Measurements from ENCODE around the gene SPINK9.

Gene SPINK9

DNA sequence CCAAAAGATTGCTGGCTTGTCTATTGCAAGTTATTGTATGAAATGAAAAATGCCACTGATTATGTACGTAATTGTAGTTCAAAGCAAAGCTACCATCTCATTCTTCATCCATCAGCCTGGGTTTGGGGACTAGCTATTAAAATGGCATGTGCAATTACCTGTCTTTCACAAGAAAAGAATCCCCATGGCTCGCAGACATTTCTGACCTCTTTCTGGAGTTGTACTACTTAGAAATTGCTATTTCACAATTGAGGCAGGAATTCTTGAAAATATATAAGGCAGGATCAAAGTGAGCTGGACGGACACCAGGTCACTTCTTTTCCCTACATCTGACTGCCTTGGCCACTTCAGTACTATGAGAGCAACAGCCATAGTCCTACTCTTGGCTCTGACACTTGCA, at the start of gene SPINK9:
Gene SPINK9, plus strand, starts transcription at position 301 of the 400 bp plus-strand sequence. Its CDS starts 55 bp downstream, at position 356.
- no peak for DNase-seq (ENCODE audit: low read depth)

DNA sequence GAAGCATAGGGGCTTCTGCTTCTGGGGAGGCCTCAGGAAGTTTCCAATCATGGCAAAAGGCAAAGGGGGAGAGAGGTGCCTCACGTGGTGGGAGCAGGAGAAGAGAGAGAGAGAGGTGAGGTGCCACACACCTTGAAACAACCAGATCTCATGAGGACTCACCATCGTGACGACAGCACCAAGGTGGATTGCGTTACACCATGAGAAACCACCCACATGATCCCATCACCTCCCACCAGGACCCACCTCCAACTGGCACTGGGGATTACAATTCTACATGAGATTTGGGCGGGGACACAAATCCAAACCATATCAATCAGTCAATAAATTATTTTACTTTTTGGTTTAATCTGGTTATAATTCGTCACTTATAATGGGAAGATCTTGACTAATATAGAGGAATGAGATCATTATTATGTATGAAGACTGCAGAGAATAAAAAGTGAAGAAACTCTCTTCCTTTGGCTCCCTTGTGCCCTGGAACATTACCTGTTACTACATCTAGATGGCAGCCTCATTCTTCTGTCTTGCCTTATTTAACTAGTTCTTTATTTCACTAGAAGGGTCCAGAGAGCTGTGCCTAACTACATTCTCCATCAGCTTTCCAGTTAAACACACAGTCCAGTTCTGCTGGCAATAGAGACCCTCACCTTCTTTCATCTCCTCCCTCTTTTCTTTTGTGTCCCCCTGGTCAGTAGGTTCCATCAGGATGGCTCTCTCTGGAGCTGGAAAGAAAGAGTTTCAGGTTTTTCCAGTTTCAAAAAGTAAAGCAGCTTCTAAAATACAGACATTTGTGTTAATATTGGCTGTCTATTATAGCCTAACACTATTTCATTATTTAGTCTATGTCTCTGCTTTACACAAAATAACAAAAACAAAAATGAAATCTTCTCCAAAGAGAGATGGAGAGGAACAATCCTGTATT, 44.8 kb upstream of the SPINK9 start:
- no peak for DNase-seq (ENCODE audit: low read depth)

DNA sequence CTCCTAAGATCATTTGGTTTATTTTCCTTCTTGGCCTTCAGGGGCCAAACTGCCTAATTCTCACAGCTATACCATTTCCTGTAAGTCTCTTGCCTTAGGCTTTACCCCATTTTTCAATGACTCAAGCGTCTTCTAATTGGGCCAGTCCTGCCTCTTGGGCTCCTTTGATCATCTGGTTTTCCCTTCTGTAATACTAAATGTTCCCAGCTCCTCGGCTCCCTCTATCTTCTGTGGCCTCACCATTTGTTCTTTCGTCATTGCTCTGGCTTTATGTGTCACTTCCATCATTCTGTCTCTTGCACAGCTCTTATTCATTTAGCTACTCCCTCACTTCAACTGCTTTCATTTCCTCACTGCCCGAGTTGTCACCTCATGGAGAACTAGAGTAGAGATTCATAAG, 37.6 kb upstream of the SPINK9 start:
- no peak for DNase-seq (ENCODE audit: low read depth)

DNA sequence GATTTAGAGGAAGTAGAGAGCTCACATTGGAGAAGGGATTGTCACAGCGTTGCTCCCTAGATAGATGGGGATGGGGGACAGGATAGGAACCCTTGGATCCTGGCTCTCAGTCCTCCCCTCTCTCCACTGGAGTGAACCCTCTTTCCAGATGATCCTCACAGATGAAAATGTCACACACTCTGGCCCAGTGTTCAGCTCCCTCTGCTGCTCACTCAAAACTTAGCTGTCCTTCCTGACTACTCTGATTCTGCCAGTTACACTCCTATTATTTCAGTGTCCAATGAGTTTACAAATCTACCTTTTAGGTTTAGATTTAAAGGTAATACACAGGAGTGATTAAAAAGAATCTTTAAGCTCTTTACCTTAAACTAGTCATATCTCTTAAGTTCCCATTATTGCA, 28.9 kb upstream of the SPINK9 start:
- no peak for DNase-seq (ENCODE audit: low read depth)

- no peak for DNase-seq (ENCODE audit: low read depth)
These were observed 26.3 kb upstream of the SPINK9 start for GRCh38 chr5:148309019-148309418.

DNA sequence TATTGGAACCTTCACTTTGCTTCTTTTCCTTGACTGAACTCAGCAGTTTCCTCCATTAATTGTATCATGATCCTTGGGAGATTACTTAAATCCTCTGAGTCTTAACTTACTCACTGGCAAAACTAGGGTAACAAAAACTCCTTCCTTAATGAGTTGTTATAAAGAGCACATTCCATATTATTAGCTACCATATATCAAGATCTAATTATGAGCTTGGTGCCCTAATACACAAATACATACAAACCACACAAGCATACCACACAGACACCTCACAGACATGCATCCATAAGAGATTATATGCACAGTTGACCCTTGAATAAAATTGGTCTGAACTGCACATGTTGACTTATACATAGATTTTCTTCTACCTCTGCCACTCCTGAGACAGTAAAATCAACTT, 25.6 kb upstream of the SPINK9 start:
- no peak for DNase-seq (ENCODE audit: low read depth)

GRCh38 chr5:148311484-148311883, 23.9 kb upstream of the SPINK9 start:
- no peak for DNase-seq (ENCODE audit: low read depth)

DNA sequence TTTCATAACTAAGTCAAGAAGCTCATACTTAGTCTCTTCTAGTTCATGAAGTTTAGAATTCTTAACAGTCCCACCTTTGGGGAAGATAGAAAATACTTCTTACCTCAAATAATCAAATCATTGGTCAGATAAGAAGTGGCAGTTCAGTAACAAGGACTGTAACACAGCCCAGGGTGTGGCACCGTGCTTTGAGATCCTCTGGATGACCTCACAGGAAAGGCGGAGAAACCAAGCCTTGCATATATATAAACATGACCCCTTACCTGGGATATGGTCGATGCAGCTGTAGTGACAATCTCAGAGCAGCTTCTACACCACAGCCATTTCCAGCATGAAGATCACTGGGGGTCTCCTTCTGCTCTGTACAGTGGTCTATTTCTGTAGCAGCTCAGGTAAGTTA, 23.2 kb upstream of the SPINK9 start, which contains the start of gene SPINK7:
Gene SPINK7, plus strand, starts transcription at position 271 of the 400 bp plus-strand sequence. Its CDS starts 61 bp downstream, at position 332.
- DNase-seq (ENCODE audit: low read depth) = no peak

- DNase-seq (ENCODE audit: low read depth) = no peak
These were observed 21.2 kb upstream of the SPINK9 start for GRCh38 chr5:148314187-148314586.

GRCh38 chr5:148314731-148315130, 20.6 kb upstream of the SPINK9 start:
- no peak for DNase-seq (ENCODE audit: low read depth)

- DNase-seq (ENCODE audit: low read depth) = peak; percentile 0
These were observed 15.1 kb upstream of the SPINK9 start for GRCh38 chr5:148320011-148320963.

DNA sequence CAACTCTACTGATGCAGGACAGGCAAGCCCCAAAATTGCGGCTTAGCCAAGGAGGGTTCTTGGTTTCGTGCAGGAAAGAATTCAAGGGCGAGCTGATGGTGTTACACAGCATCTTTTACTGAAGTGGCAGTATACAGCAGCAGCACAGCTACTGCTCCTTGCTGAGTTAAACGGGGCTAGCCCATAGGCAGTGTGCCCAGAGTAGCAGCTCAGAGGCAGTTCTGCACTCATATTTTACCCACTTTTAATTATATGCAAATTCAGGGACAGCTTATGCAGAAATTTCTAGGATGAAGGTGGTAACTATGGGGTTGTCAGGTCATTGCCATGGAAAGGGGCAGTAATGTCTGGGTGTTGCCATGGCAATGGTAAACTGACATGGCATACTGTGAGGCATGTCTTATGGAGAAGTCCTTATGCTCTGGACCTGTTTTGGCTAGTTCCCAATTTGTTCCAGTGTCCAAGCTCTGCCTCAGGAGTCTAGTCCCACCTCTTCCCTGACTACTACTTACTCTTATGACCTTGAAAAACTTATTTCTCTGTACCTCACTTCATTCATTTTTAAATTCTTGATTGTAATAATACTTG, 2.0 kb upstream of the SPINK9 start:
- DNase-seq (ENCODE audit: low read depth) = no peak

GRCh38 chr5:148336704-148337435, 1.5 kb downstream of the SPINK9 start:
- no peak for DNase-seq (ENCODE audit: low read depth)

- no peak for DNase-seq (ENCODE audit: low read depth)
These were observed 7.1 kb downstream of the SPINK9 start for GRCh38 chr5:148342371-148343045.

- no peak for DNase-seq (ENCODE audit: low read depth)
These were observed 7.7 kb downstream of the SPINK9 start for GRCh38 chr5:148343046-148343407.

GRCh38 chr5:148343603-148344487, 8.5 kb downstream of the SPINK9 start:
- DNase-seq (ENCODE audit: low read depth) = no peak

DNA sequence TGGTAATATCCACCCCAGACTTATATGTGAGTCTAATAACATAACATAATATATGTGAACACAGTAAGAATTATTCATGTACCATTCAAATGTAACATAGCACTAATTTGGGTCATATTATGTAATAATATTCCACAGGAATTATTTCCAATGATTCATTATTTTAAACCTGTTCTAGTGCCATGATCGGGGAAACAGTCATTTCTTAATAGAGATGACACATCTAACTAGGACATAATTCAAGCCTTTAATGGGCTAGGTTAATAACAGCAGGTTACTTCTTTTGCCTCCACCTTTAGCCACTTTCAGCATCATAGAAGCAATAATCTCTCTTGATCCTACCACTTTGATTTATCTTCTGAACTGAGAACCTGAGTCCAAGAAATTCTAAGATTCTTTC, 12.3 kb downstream of the SPINK9 start:
- DNase-seq (ENCODE audit: low read depth) = no peak

DNA sequence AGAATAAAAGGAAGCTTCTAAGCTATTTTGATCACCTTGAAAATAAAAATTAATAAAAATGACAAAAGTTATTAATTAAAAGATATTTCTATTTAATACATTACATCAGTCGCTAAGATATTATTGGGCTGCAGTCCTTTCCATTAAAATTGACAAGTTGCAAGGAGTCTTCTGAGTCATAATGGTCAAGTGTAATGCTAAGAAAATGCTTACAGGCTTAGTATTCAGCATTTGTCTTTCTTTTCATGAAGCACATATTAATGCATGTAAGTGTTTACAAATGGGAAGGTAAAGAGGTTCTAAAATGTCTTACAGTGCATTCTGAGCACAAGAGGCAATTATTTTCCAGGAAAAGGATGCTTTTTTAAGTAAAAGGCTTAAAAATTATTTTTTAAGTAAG, 17.3 kb downstream of the SPINK9 start:
- no peak for DNase-seq (ENCODE audit: low read depth)

GRCh38 chr5:148353634-148354033, 18.3 kb downstream of the SPINK9 start:
- no peak for DNase-seq (ENCODE audit: low read depth)

GRCh38 chr5:148364343-148364742, 29.0 kb downstream of the SPINK9 start:
- DNase-seq (ENCODE audit: low read depth) = no peak

All from activated T-helper 1 cell treated with Interleukin-2 at 50 U/mL for 16 hours (primary cell).